ENCODE measurements around the gene PDRG1.

PDRG1 gene

DNA sequence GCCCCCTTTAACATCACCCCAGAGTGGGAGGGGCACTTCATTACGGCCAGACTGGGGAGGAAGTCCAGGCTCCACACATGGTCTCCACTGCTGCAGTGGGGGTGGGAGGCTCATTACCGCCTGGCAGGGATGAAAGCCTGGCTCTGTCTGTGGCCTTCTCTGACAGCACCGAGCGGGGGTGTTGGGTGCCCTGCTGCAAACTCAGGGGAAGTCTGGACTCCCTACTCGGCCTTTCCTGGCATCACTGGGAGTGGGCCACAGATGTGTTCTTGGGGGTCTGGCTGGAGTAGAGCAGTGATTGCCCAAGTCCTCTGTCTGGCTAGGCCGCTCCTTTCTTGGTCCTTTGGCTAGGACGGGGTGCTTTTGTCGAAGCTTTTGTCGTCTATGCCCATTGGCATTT, 54.3 kb downstream of the PDRG1 start:
- Histone ChIP-seq H4K20me1 (ENCODE audit: insufficient read depth, low read length) (no peaks in the 10 kb centered on the region), H3K4me2 (ENCODE audit: low read length) (no peak overlapping the region), H2AFZ (ENCODE audit: low read length) (no peak overlapping the region), H3K4me1 (ENCODE audit: insufficient read depth, low read length, severe bottlenecking) (no peaks in the 10 kb centered on the region), H3K27ac (ENCODE audit: low read depth, low read length, poor library complexity, severe bottlenecking) (no peak overlapping the region), H3K79me2 (ENCODE audit: insufficient read depth, low read length) (no peaks in the 10 kb centered on the region), H3K9ac (ENCODE audit: low read length) (no peak overlapping the region), H3K4me3 (ENCODE audit: low read depth, low read length, poor library complexity, severe bottlenecking) (no peak overlapping the region), H3K36me3 (ENCODE audit: insufficient read depth, low read length) (no peaks in the 10 kb centered on the region), H3K27me3 (ENCODE audit: insufficient read depth, low read length) (peaks cover 20% of the 10 kb centered on the region), H3K9me3 (ENCODE audit: low read length) (no peaks in the 10 kb centered on the region), H3F3A (ENCODE audit: insufficient read depth, low read length) (no peaks in the 10 kb centered on the region), H3K9me2 (ENCODE audit: low read depth, low read length) (no peaks in the 10 kb centered on the region)
- no peak for TF ChIP-seq EZH2 (IDR thresholded peaks at IDR 0.05; ENCODE audit: borderline replicate concordance, low read length)
- TF ChIP-seq, protein P1, sequence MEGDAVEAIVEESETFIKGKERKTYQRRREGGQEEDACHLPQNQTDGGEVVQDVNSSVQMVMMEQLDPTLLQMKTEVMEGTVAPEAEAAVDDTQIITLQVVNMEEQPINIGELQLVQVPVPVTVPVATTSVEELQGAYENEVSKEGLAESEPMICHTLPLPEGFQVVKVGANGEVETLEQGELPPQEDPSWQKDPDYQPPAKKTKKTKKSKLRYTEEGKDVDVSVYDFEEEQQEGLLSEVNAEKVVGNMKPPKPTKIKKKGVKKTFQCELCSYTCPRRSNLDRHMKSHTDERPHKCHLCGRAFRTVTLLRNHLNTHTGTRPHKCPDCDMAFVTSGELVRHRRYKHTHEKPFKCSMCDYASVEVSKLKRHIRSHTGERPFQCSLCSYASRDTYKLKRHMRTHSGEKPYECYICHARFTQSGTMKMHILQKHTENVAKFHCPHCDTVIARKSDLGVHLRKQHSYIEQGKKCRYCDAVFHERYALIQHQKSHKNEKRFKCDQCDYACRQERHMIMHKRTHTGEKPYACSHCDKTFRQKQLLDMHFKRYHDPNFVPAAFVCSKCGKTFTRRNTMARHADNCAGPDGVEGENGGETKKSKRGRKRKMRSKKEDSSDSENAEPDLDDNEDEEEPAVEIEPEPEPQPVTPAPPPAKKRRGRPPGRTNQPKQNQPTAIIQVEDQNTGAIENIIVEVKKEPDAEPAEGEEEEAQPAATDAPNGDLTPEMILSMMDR (IDR thresholded peaks at IDR 0.05; ENCODE audit: low read length) = no peak

DNA sequence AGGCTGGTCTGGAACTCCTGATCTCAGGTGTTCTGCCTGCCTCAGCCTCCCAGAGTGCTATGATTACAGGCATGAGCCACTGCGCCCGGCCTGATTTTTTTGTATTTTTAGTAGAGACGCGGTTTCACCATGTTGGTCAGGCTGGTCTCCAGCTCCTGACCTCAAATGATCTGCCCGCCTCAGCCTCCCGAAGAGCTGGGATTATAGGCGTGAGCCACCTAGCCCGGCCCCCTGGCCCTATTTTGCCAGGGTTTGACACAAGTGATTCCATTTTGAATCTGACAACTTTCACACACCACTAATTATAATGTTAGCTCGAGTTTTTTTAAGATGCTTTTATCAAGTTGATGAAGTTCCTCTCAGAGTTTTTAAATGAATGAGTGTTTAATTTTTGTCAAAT, 55.8 kb downstream of the PDRG1 start:
- Histone ChIP-seq H3K79me2 (ENCODE audit: insufficient read depth, low read length) (no peaks in the 10 kb centered on the region), H3K9me3 (ENCODE audit: low read length) (no peaks in the 10 kb centered on the region), H3K36me3 (ENCODE audit: insufficient read depth, low read length) (no peaks in the 10 kb centered on the region), H3K27ac (ENCODE audit: low read depth, low read length, poor library complexity, severe bottlenecking) (no peak overlapping the region), H3K9me2 (ENCODE audit: low read depth, low read length) (no peaks in the 10 kb centered on the region), H3K4me1 (ENCODE audit: insufficient read depth, low read length, severe bottlenecking) (no peaks in the 10 kb centered on the region), H4K20me1 (ENCODE audit: insufficient read depth, low read length) (no peaks in the 10 kb centered on the region), H3K27me3 (ENCODE audit: insufficient read depth, low read length) (peaks cover 20% of the 10 kb centered on the region), H3K9ac (ENCODE audit: low read length) (no peak overlapping the region), H3K4me3 (ENCODE audit: low read depth, low read length, poor library complexity, severe bottlenecking) (no peak overlapping the region), H2AFZ (ENCODE audit: low read length) (no peak overlapping the region), H3F3A (ENCODE audit: insufficient read depth, low read length) (no peaks in the 10 kb centered on the region), H3K4me2 (ENCODE audit: low read length) (no peak overlapping the region)
- TF ChIP-seq, protein P1 (IDR thresholded peaks at IDR 0.05; ENCODE audit: low read length) = no peak
- TF ChIP-seq EZH2 (IDR thresholded peaks at IDR 0.05; ENCODE audit: borderline replicate concordance, low read length) = no peak

DNA sequence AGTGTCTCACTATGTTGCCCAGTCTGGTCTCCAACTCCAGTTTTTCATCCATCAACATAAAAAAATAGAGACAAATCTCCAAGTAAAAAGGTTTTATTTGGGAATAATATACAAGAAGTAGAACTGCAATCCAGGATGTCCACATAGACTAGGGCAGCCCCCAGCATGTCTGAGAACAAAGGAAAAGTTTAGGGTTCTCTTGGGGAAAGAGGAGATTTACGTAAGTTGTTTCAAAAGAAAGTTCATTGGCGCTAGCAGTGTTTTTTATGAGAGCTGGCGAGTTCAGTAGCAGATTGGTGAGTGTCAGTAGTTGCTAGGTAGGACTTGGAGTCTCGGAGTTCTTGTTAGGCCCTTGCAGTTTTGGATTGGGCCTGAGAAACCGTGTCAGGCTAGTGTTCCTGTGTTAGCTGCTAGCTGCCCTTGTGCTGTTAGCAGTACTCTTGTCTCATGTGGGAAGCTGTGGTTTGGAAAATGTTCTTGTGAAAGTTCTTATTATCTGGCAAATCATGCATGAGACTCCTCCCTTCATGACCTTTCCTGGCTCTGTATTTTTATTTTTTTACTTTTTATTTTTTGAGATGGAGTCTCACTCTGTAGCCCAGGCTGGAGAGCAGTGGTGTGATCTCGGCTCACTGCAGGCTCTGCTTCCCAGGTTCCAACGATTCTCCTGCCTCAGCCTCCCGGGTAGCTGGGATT, 56.7 kb downstream of the PDRG1 start:
- TF ChIP-seq EZH2 (IDR thresholded peaks at IDR 0.05; ENCODE audit: borderline replicate concordance, low read length) = no peak
- TF ChIP-seq, protein P1 (IDR thresholded peaks at IDR 0.05; ENCODE audit: low read length) = no peak
- Histone ChIP-seq H3K9me3 (ENCODE audit: low read length) (no peaks in the 10 kb centered on the region), H3K27ac (ENCODE audit: low read depth, low read length, poor library complexity, severe bottlenecking) (no peak overlapping the region), H3K79me2 (ENCODE audit: insufficient read depth, low read length) (no peaks in the 10 kb centered on the region), H4K20me1 (ENCODE audit: insufficient read depth, low read length) (no peaks in the 10 kb centered on the region), H3K36me3 (ENCODE audit: insufficient read depth, low read length) (no peaks in the 10 kb centered on the region), H3K9ac (ENCODE audit: low read length) (no peak overlapping the region), H3K27me3 (ENCODE audit: insufficient read depth, low read length) (peaks cover 15% of the 10 kb centered on the region), H3K4me2 (ENCODE audit: low read length) (no peak overlapping the region), H2AFZ (ENCODE audit: low read length) (no peak overlapping the region), H3K4me3 (ENCODE audit: low read depth, low read length, poor library complexity, severe bottlenecking) (no peak overlapping the region), H3K4me1 (ENCODE audit: insufficient read depth, low read length, severe bottlenecking) (no peaks in the 10 kb centered on the region), H3F3A (ENCODE audit: insufficient read depth, low read length) (no peaks in the 10 kb centered on the region), H3K9me2 (ENCODE audit: low read depth, low read length) (no peaks in the 10 kb centered on the region)

Measured in OCI-LY1 (cell line).